Caco-2 (cell line): ENCODE results near the gene ERCC2. TPM values are rescaled to one million over a fixed set of nuclear protein-coding genes. Genes with fewer than 3 reads are reported as not detected.

Experiments
- BruUV-seq: library from RNA; stranded (reverse); fragments of 400-500 nt; replicated peaks from 2 replicates; lab custom pipeline; 2021; lab: Mats Ljungman, UMichigan
- CTCF ChIA-PET: fragments of 300-600 bp; sonication (Branson Sonifier 250); formaldehyde crosslinking; loops from one replicate; lab custom pipeline; 2022; ENCODE audit warnings: antibody characterized with exemption; lab: Charles Lee
- POLR2A ChIA-PET: fragments of 300-600 bp; sonication (Branson Sonifier 250); formaldehyde crosslinking; loops from one replicate; lab custom pipeline; 2022; ENCODE audit warnings: antibody characterized with exemption; lab: Charles Lee
- DNase-seq, 2 experiments: peaks; one replicate each; pipeline versions ENCODE4 v3.0.0 to v3.0.0-alpha.2; 2020 to 2022
- H3K27me3 ChIP-seq: replicated peaks from 2 replicates; pipeline ENCODE4 v1.6.0; 2011; ENCODE audit warnings: low read length; ENCODE audit not compliant: control insufficient read depth, insufficient read depth
- H3K36me3 ChIP-seq: 2 replicates; pipeline ENCODE4 v1.5.1; 2011; ENCODE audit warnings: low read length; ENCODE audit not compliant: control insufficient read depth, insufficient read depth
- H3K4me1 ChIP-seq: fragments of 250-450 bp; sonication (Bioruptor Pico); 2 replicates; pipeline ENCODE4 v1.5.1; 2020; ENCODE audit warnings: mild to moderate bottlenecking
- H3K4me3 ChIP-seq: 2 replicates; pipeline ENCODE4 v1.5.1; 2011; ENCODE audit warnings: low read depth, mild to moderate bottlenecking, control low read depth, low read length
- H3K9me3 ChIP-seq: fragments of 250-450 bp; sonication (Bioruptor Pico); 2 replicates; pipeline ENCODE4 v1.5.1; 2020; ENCODE audit warnings: mild to moderate bottlenecking, moderate library complexity
- H3K27ac Mint-ChIP-seq: one replicate; pipeline ENCODE4 v1.8.0; 2022; ENCODE audit warnings: mixed read lengths; ENCODE audit not compliant: unreplicated experiment
- H3K27me3 Mint-ChIP-seq: one replicate; pipeline ENCODE4 v1.8.0; 2022; ENCODE audit warnings: mixed read lengths; ENCODE audit not compliant: insufficient read depth, unreplicated experiment
- H3K36me3 Mint-ChIP-seq: one replicate; pipeline ENCODE4 v1.8.0; 2022; ENCODE audit warnings: mild to moderate bottlenecking, mixed read lengths; ENCODE audit not compliant: insufficient read depth, unreplicated experiment
- H3K4me1 Mint-ChIP-seq: one replicate; pipeline ENCODE4 v1.8.0; 2022; ENCODE audit warnings: low read depth, mixed read lengths; ENCODE audit not compliant: unreplicated experiment
- H3K4me3 Mint-ChIP-seq: one replicate; pipeline ENCODE4 v1.8.0; 2022; ENCODE audit warnings: mild to moderate bottlenecking, moderate library complexity, mixed read lengths; ENCODE audit not compliant: unreplicated experiment
- H3K9me3 Mint-ChIP-seq: one replicate; pipeline ENCODE4 v1.8.0; 2022; ENCODE audit warnings: mixed read lengths; ENCODE audit not compliant: unreplicated experiment
- intact Hi-C: fragments of 100-400 bp; cut with micrococcal nuclease; formaldehyde crosslinking; loops from one replicate; pipeline ENCODE4 v1.10.0; 2022; ENCODE audit not compliant: unreplicated experiment
- total RNA-seq: library from RNA; stranded (reverse); gene quantifications from 2 replicates; pipeline ENCODE4 v1.2.3, GENCODE V29; 2022
- TF ChIP-seq, protein P1 (sequence below), 2 experiments: fragments of 200-600 bp in 1 of 2; IDR thresholded peaks; 1 replicate in 1 of 2; 2 replicates in 1 of 2; pipeline versions ENCODE4 v1.5.1 to v1.8.0; 2011 to 2022; ENCODE audit warnings: antibody characterized with exemption in 1 of 2, control low read depth in 1 of 2, inconsistent platforms in 1 of 2, low read depth in 1 of 2, low read length in 1 of 2, mild to moderate bottlenecking in 1 of 2, moderate library complexity in 1 of 2; ENCODE audit not compliant: insufficient read depth in 1 of 2, severe bottlenecking in 1 of 2, unreplicated experiment in 1 of 2

The ERCC2 gene
- total RNA-seq, 1 experiment from 2014 or later, result 86.8 TPM

DNA sequence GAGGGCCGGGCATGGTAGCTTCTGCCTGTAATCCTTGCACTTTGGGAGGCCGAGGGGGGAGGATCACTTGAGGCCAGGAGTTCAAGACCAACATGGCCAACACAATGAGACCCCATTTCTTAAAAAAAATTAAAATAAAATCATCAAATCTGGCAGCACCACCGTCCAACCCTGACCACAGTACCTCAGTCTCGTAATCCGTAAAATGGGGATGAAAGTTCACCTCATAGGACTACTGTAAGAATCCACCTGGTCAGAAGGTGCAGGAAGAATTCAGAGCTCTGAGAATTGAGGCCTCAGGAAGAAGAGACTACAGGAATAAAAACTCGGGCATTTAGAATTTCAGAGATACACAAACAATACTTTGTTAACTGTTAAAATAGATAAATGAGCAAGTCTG lies 31.4 kb upstream of the ERCC2 start:
- intact Hi-C loops, result no loop called here
- no peaks in the 10 kb centered on the region for H3K27me3 Mint-ChIP-seq
- no peak overlapping the region for H3K27ac Mint-ChIP-seq
- CTCF ChIA-PET, result interaction anchor here (0.6 kb wide), 1 partner anchor 676 kb away, joined by 3 read pairs; no protein-coding TSS in a partner anchor
- peaks cover 11% of the 10 kb centered on the region for H3K4me1 Mint-ChIP-seq
- H3K27me3 ChIP-seq, result no peaks in the 10 kb centered on the region
- no peak for DNase-seq
- H3K9me3 Mint-ChIP-seq, result no peaks in the 10 kb centered on the region
- POLR2A ChIA-PET, result no interaction called here
- H3K4me3 Mint-ChIP-seq, result no peak overlapping the region
- no peaks in the 10 kb centered on the region for H3K36me3 ChIP-seq
- no peaks in the 10 kb centered on the region for H3K9me3 ChIP-seq
- BruUV-seq, result no TSS peak
- TF ChIP-seq, protein P1, sequence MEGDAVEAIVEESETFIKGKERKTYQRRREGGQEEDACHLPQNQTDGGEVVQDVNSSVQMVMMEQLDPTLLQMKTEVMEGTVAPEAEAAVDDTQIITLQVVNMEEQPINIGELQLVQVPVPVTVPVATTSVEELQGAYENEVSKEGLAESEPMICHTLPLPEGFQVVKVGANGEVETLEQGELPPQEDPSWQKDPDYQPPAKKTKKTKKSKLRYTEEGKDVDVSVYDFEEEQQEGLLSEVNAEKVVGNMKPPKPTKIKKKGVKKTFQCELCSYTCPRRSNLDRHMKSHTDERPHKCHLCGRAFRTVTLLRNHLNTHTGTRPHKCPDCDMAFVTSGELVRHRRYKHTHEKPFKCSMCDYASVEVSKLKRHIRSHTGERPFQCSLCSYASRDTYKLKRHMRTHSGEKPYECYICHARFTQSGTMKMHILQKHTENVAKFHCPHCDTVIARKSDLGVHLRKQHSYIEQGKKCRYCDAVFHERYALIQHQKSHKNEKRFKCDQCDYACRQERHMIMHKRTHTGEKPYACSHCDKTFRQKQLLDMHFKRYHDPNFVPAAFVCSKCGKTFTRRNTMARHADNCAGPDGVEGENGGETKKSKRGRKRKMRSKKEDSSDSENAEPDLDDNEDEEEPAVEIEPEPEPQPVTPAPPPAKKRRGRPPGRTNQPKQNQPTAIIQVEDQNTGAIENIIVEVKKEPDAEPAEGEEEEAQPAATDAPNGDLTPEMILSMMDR (IDR thresholded peaks at IDR 0.05; ENCODE audit: insufficient read depth in 1 of 2, low read depth in 1 of 2, low read length in 1 of 2, severe bottlenecking in 1 of 2, unreplicated experiment in 1 of 2), result no peak
- peaks cover 69% of the 10 kb centered on the region for H3K36me3 Mint-ChIP-seq
- peaks cover 13% of the 10 kb centered on the region for H3K4me1 ChIP-seq
- no peak overlapping the region for H3K4me3 ChIP-seq

DNA sequence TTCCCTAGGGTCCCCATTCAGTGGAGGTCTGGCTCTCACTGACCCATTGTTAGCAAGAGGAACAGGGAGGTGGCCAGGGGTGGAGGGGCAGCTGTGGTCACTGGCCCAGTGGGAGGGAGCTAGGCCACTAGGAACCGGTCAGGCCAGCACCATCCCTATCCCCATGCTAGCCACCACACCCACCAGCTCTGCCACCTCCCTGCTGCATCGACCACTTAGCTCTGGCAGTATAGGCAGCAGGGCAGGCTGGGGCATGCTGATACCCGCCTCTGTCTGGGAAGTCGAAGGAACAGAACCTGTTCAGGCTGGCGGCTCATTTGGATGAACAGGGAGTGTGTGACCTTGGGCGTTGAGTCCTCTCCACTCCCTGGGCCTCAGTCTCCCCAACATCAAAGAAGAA lies 29.8 kb upstream of the ERCC2 start:
- Mint-ChIP-seq H3K36me3 (peaks cover 66% of the 10 kb centered on the region), H3K4me1 (peaks cover 11% of the 10 kb centered on the region), H3K4me3 (no peak overlapping the region), H3K27me3 (no peaks in the 10 kb centered on the region), H3K9me3 (no peaks in the 10 kb centered on the region), H3K27ac (no peak overlapping the region)
- intact Hi-C loops, result no loop called here
- Histone ChIP-seq H3K36me3 (no peaks in the 10 kb centered on the region), H3K4me1 (peaks cover 13% of the 10 kb centered on the region), H3K4me3 (no peak overlapping the region), H3K9me3 (no peaks in the 10 kb centered on the region), H3K27me3 (no peaks in the 10 kb centered on the region)
- no TSS peak for BruUV-seq
- ChIA-PET POLR2A (no interaction called here), CTCF (no interaction called here)
- TF ChIP-seq, protein P1 (IDR thresholded peaks at IDR 0.05; ENCODE audit: insufficient read depth in 1 of 2, low read depth in 1 of 2, low read length in 1 of 2, severe bottlenecking in 1 of 2, unreplicated experiment in 1 of 2), result no peak
- no peak for DNase-seq

DNA sequence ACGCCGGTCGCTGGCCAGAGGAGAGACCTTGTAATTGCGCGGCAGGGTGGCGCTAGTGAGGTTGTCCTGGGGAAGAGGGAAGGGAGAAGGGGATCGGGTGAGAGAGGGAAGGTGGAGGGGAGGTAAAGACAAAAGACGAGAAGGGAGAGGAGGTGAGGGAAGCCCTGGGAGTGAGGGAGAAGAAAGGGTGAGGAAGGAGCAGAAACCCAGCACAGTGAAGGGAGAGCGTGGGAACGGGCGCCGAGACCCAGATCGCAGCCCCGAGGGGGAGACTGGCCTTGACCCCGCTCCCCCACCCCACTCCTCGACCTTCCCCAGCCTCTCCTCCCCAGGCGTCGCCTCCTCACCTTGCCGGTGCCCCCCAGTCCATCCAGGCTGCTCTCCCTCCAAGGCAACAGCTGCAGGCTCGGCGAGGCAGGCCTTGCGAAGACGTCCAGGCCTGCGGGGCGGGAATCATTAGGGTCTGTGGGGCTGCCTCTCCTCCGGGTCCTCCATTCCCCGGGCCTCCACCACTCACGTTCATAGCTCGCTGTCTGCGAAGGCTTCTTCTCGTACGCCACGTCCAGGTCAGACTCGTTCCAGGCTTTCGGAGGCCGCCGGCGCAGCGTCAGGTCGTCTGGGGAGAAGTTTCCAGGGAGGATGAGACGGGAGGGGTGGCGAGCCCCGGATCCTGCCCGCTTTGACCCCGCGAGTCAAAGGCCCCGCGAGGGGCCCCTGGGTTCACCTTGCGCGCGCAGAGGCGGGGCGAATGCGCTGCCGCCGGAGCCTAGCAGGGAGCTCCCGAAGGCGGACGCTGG lies 25.6 kb upstream of the ERCC2 start:
- Histone ChIP-seq H3K4me3 (no peak overlapping the region), H3K9me3 (no peaks in the 10 kb centered on the region), H3K4me1 (no peaks in the 10 kb centered on the region), H3K36me3 (no peaks in the 10 kb centered on the region), H3K27me3 (no peaks in the 10 kb centered on the region)
- intact Hi-C loops, result no loop called here
- H3K9me3 Mint-ChIP-seq, result no peaks in the 10 kb centered on the region
- H3K4me3 Mint-ChIP-seq, result no peak overlapping the region
- H3K4me1 Mint-ChIP-seq, result no peaks in the 10 kb centered on the region
- DNase-seq, result no peak
- BruUV-seq, result no TSS peak
- H3K27ac Mint-ChIP-seq, result no peak overlapping the region
- H3K27me3 Mint-ChIP-seq, result no peaks in the 10 kb centered on the region
- TF ChIP-seq, protein P1 (IDR thresholded peaks at IDR 0.05; ENCODE audit: insufficient read depth in 1 of 2, low read depth in 1 of 2, low read length in 1 of 2, severe bottlenecking in 1 of 2, unreplicated experiment in 1 of 2), result no peak
- ChIA-PET CTCF (no interaction called here), POLR2A (no interaction called here)
- peaks cover 69% of the 10 kb centered on the region for H3K36me3 Mint-ChIP-seq
